ENCODE results near the gene CISD3. TPM values are rescaled to one million over a fixed set of nuclear protein-coding genes. Genes with fewer than 3 reads are reported as not detected.

The CISD3 gene
- total and polyA plus RNA-seq, 2 donors (not counting 1 experiment from before 2014, with no cell fraction given), result 5.0 to 11.3 TPM

GRCh38 chr17:38703742-38704605, 26.2 kb upstream of the CISD3 start:
- Mint-ChIP-seq H3K9me3 (ENCODE audit: insufficient read depth) (no peaks in the 10 kb centered on the region), H3K4me1 (peaks cover 57% of the 10 kb centered on the region), H3K4me3 (peak overlapping the region; percentile 99), H3K27me3 (no peaks in the 10 kb centered on the region), H3K27ac (peak overlapping the region; percentile 99)
- peaks cover 26% of the 10 kb centered on the region for H3K79me2 ChIP-seq (ENCODE audit: control insufficient read depth, insufficient read depth, low read length)
- intact Hi-C loops (cut with micrococcal nuclease), result loop anchor here (2.0 kb wide), 1 partner anchor 97 kb away; no protein-coding TSS in a partner anchor
- peaks cover 31% of the 10 kb centered on the region for H4K20me1 ChIP-seq (ENCODE audit: control insufficient read depth, insufficient read depth, low read length, poor library complexity, severe bottlenecking)
- ChIA-PET POLR2A (interaction anchor here (1.0 to 3.7 kb wide), 6 partner anchors 20 to 167 kb away, joined by 3 to 15 read pairs (median 4); partner anchors contain the start of genes LASP1, PSMB3 and RPL23), CTCF (interaction anchor here (1.0 to 3.8 kb wide), 7 partner anchors 18 to 450 kb away, joined by 3 to 32 read pairs (median 4); no protein-coding TSS in a partner anchor)
- H3K4me2 ChIP-seq (replicated peaks; ENCODE audit: low read depth, low read length, poor library complexity, severe bottlenecking), result peak overlapping the region; percentile 98
- 0% methylated on average over 32 of the region's 50 CpGs for whole genome bisulfite sequencing (ENCODE audit: insufficient coverage)
- no peaks in the 10 kb centered on the region for H3K27me3 ChIP-seq (replicated peaks in 1 of 4; ENCODE audit: control extremely low read depth in 1 of 4, control insufficient read depth in 3 of 4, insufficient read depth in 4 of 4, low read length in 3 of 4)
- peak overlapping the region; percentile 91 to 97 for H3K27ac ChIP-seq (ENCODE audit: low read length in 2 of 2)
- no peaks in the 10 kb centered on the region for H3K9me3 ChIP-seq (ENCODE audit: control extremely low read depth in 1 of 3, control insufficient read depth in 2 of 3, insufficient read depth in 1 of 3, low read length in 2 of 3)
- DNase-seq, result peak; percentile 76
- peak overlapping the region; percentile 76 to 95 (median 93) for H3K4me3 ChIP-seq (ENCODE audit: control extremely low read depth in 1 of 5, extremely low read depth in 1 of 5, insufficient read depth in 1 of 5, low read depth in 2 of 5, low read length in 4 of 5)
- peaks cover 0 to 15% of the 10 kb centered on the region in 2 experiments for H3K36me3 ChIP-seq (replicated peaks in 1 of 2; ENCODE audit: control extremely low read depth in 1 of 2, control insufficient read depth in 1 of 2, extremely low read depth in 1 of 2, insufficient read depth in 2 of 2, low read length in 1 of 2)
- peak overlapping the region; percentile 91 for H2AFZ ChIP-seq (ENCODE audit: insufficient read depth, low read depth, low read length, poor library complexity, severe bottlenecking)
- H3K9ac ChIP-seq (ENCODE audit: low read length), result peak overlapping the region; percentile 94
- peak; percentile 15 for ATAC-seq (ENCODE audit: low read depth)
- H3K4me1 ChIP-seq (ENCODE audit: control insufficient read depth in 2 of 2, insufficient read depth in 2 of 2, low read length in 2 of 2), result peaks cover 20 to 56% of the 10 kb centered on the region in 2 donors
- TF ChIP-seq CTCF (IDR thresholded peaks at IDR 0.05), result no peak
- TF ChIP-seq EZH2 (IDR thresholded peaks at IDR 0.05; ENCODE audit: borderline replicate concordance, insufficient read depth, low read depth, low read length, poor library complexity, severe bottlenecking), result no peak
